GM12864 (cell line): ENCODE measurements around the gene ADIPOR2.
A peak's percentile ranks its signal among the peaks of the same experiment; 100 is the strongest.

Experiments
- DNase-seq: peaks from one replicate; pipeline ENCODE4 v3.0.0-alpha.2; 2011; ENCODE audit warnings: low read depth
- H3K4me3 ChIP-seq: 2 replicates; pipeline ENCODE4 v1.5.1; 2011; ENCODE audit warnings: mild to moderate bottlenecking, low read depth, low read length, control low read depth
- CTCF ChIP-seq: IDR thresholded peaks from 2 replicates; pipeline ENCODE4 v1.5.1; 2011; ENCODE audit warnings: low read depth, mild to moderate bottlenecking, moderate library complexity, low read length, control low read depth, inconsistent platforms; ENCODE audit errors: missing control alignments

The ADIPOR2 gene

GRCh38 chr12:1791104-1791841 lies 100.4 kb downstream of the ADIPOR2 start:
- peak; percentile 78 for TF ChIP-seq CTCF
- DNase-seq, result peak; percentile 34
- H3K4me3 ChIP-seq, result no peak overlapping the region

GRCh38 chr12:1792406-1792805 lies 101.5 kb downstream of the ADIPOR2 start:
- no peak for DNase-seq
- H3K4me3 ChIP-seq, result no peak overlapping the region
- no peak for TF ChIP-seq CTCF

- no peak for DNase-seq
- TF ChIP-seq CTCF, result no peak
- H3K4me3 ChIP-seq, result no peak overlapping the region
Observed at GRCh38 chr12:1793426-1794210, 102.7 kb downstream of the ADIPOR2 start.

- TF ChIP-seq CTCF, result no peak
- no peak overlapping the region for H3K4me3 ChIP-seq
- DNase-seq, result no peak
Observed at GRCh38 chr12:1794440-1795090, 103.7 kb downstream of the ADIPOR2 start.

GRCh38 chr12:1795221-1795784 lies 104.4 kb downstream of the ADIPOR2 start:
- TF ChIP-seq CTCF, result no peak
- DNase-seq, result no peak
- no peak overlapping the region for H3K4me3 ChIP-seq

GRCh38 chr12:1795785-1796514 lies 105.1 kb downstream of the ADIPOR2 start:
- TF ChIP-seq CTCF, result peak; percentile 78
- H3K4me3 ChIP-seq, result peak overlapping the region; percentile 53
- DNase-seq, result peak; percentile 81
